ENCODE measurements around the gene HECTD4.
"Not testable (repeated sequence)": the region's sequence is repeated elsewhere in the genome, so short reads cannot be mapped to it uniquely, and the experiment has no call there.

HECTD4 gene

GRCh38 chr12:112117685-112118084 lies 264.5 kb downstream of the HECTD4 start:
- DNase-seq (ENCODE audit: low spot score): no peak

GRCh38 chr12:112116232-112117060 lies 265.8 kb downstream of the HECTD4 start:
- peak; percentile 63 for DNase-seq (ENCODE audit: low spot score)

- DNase-seq (ENCODE audit: low spot score): no peak
These were observed 266.8 kb downstream of the HECTD4 start for GRCh38 chr12:112115259-112116045.

- DNase-seq (ENCODE audit: low spot score): peak; percentile 54
These were observed 269.7 kb downstream of the HECTD4 start for GRCh38 chr12:112112409-112113133.

GRCh38 chr12:112111931-112112330 lies 270.3 kb downstream of the HECTD4 start:
- no peak for DNase-seq (ENCODE audit: low spot score)

- DNase-seq (ENCODE audit: low spot score): not testable (repeated sequence)
These were observed 271.2 kb downstream of the HECTD4 start for GRCh38 chr12:112110787-112111662.
